HepG2 (cell line): ENCODE measurements around the gene MCEE. TPM values are rescaled to one million over a fixed set of nuclear protein-coding genes. Genes with fewer than 3 reads are reported as not detected.

Experiments
- ATAC-seq: fragments of 200-7000 bp; cut with Tn5 transposase; 3 replicates; pipeline ENCODE4 v1.9.1; 2020; ENCODE audit warnings: mild to moderate bottlenecking, moderate library complexity
- BruUV-seq: library from RNA; stranded (reverse); fragments of 400-500 nt; replicated peaks from 2 replicates; lab custom pipeline; 2021; lab: Mats Ljungman, UMichigan
- CTCF ChIA-PET: fragments of 300-600 bp; formaldehyde crosslinking; extraction: SDS; loops from one replicate; lab custom pipeline; 2021; ENCODE audit warnings: low total read pairs, inconsistent platforms, low intra/inter-chr PET ratio; lab: Yijun Ruan, JAX
- POLR2A ChIA-PET: fragments of 350-600 bp; sonication (Branson Sonifier 250); formaldehyde crosslinking; loops from one replicate; lab custom pipeline; 2020; ENCODE audit warnings: antibody characterized with exemption, inconsistent platforms; lab: Yijun Ruan, JAX
- DNase-seq: peaks from one replicate; pipeline ENCODE4 v3.0.0-alpha.2; 2015; ENCODE audit warnings: low spot score
- FAIRE-seq: peaks from 3 replicates; lab custom pipeline; 2011; peaks lifted over from hg19 to GRCh38; lab: Jason Lieb, UNC
- H2AFZ ChIP-seq: one replicate; pipeline ENCODE4 v1.6.1; 2011; ENCODE audit warnings: low read length, inconsistent platforms
- H3K27ac ChIP-seq: fragments of 300-600 bp; 3 replicates; pipeline ENCODE4 v1.8.0; 2011; ENCODE audit warnings: mixed run types, mild to moderate bottlenecking, mixed read lengths, low read length, inconsistent platforms; ENCODE audit not compliant: insufficient read depth; ENCODE audit errors: extremely low read length
- H3K27me3 ChIP-seq, 2 experiments: fragments of 200-600 bp in 1 of 2; 2 replicates in 1 of 2; 3 replicates in 1 of 2; pipeline versions ENCODE4 v1.6.0 to v1.8.0; 2011; ENCODE audit warnings: low read length in 2 of 2, mild to moderate bottlenecking in 2 of 2, moderate library complexity in 2 of 2, inconsistent platforms in 1 of 2; ENCODE audit not compliant: insufficient read depth in 2 of 2, control insufficient read depth in 1 of 2
- H3K36me3 ChIP-seq, 2 experiments: fragments of 200-600 bp in 1 of 2; replicated peaks in 1 of 2; 2 replicates in 1 of 2; 3 replicates in 1 of 2; pipeline versions ENCODE4 v1.5.1 to v1.8.0; 2011; ENCODE audit warnings: low read length in 2 of 2, inconsistent platforms in 1 of 2; ENCODE audit not compliant: insufficient read depth in 2 of 2, control insufficient read depth in 1 of 2
- H3K4me1 ChIP-seq: 2 replicates; pipeline ENCODE4 v1.5.1; 2012; ENCODE audit warnings: low read length, inconsistent platforms; ENCODE audit not compliant: insufficient read depth
- H3K4me2 ChIP-seq: 2 replicates; pipeline ENCODE4 v1.6.0; 2011; ENCODE audit warnings: low read depth, low read length, inconsistent platforms
- H3K4me3 ChIP-seq, 3 experiments: fragments of 200-600 bp in 1 of 3; sonication (generic), shearing (Covaris generic) in 1 of 3; replicated peaks in 1 of 3; 2 replicates each; pipeline ENCODE4 v1.5.1; 2011 to 2016; ENCODE audit warnings: low read length in 3 of 3, inconsistent platforms in 2 of 3, low read depth in 2 of 3, mild to moderate bottlenecking in 2 of 3, control low read depth in 1 of 3, mixed read lengths in 1 of 3; ENCODE audit not compliant: insufficient read depth in 1 of 3
- H3K79me2 ChIP-seq: one replicate; pipeline ENCODE4 v1.6.1; 2011; ENCODE audit warnings: low read length, inconsistent platforms; ENCODE audit not compliant: insufficient read depth
- H3K9ac ChIP-seq: 2 replicates; pipeline ENCODE4 v1.6.0; 2011; ENCODE audit warnings: mild to moderate bottlenecking, low read depth, low read length, inconsistent platforms; ENCODE audit not compliant: insufficient read depth
- H3K9me3 ChIP-seq: 2 replicates; pipeline ENCODE4 v1.5.1; 2012; ENCODE audit warnings: mild to moderate bottlenecking, low read length
- H4K20me1 ChIP-seq: 2 replicates; pipeline ENCODE4 v1.6.0; 2011; ENCODE audit warnings: inconsistent platforms, mild to moderate bottlenecking, low read length, moderate library complexity; ENCODE audit not compliant: insufficient read depth
- ARNT ChIP-seq: fragments of 450-650 bp; IDR thresholded peaks from 2 replicates; pipeline ENCODE4 v1.6.1; 2017
- ASH2L ChIP-seq: fragments of 300-600, 200-600 bp; sonication (generic); IDR thresholded peaks from 2 replicates; pipeline ENCODE4 v1.7.0; 2017; ENCODE audit warnings: low read depth, mild to moderate bottlenecking, moderate library complexity, mixed read lengths, low read length; ENCODE audit not compliant: insufficient read length
- ESRRA ChIP-seq: sonication (generic); formaldehyde crosslinking; IDR thresholded peaks from 2 replicates; pipeline ENCODE4 v1.5.1; 2020; ENCODE audit warnings: mild to moderate bottlenecking, low read depth, missing genetic modification reagents
- GFI1 ChIP-seq: sonication (generic); formaldehyde crosslinking; IDR thresholded peaks from 2 replicates; pipeline ENCODE4 v1.5.0; 2020; ENCODE audit warnings: missing genetic modification reagents, mild to moderate bottlenecking, borderline replicate concordance
- HNF4G ChIP-seq, 2 experiments: sonication (generic) in 1 of 2; formaldehyde crosslinking in 1 of 2; IDR thresholded peaks; 2 replicates each; pipeline versions ENCODE4 v1.4.0 to v1.6.1; 2011 to 2020; ENCODE audit warnings: borderline replicate concordance in 2 of 2, low read depth in 2 of 2, mild to moderate bottlenecking in 2 of 2, low read length in 1 of 2, missing genetic modification reagents in 1 of 2, moderate library complexity in 1 of 2
- HOXA7 ChIP-seq: sonication (generic); formaldehyde crosslinking; IDR thresholded peaks from 2 replicates; pipeline ENCODE4 v1.8.1; 2022; ENCODE audit warnings: mild to moderate bottlenecking, missing genetic modification reagents, moderate library complexity
- ISL2 ChIP-seq: sonication (generic); formaldehyde crosslinking; IDR thresholded peaks from 2 replicates; pipeline ENCODE4 v1.5.0; 2020; ENCODE audit warnings: missing genetic modification reagents
- LCORL ChIP-seq, 2 experiments: fragments of 450-650 bp in 1 of 2; sonication (generic) in 1 of 2; formaldehyde crosslinking in 1 of 2; IDR thresholded peaks; 2 replicates each; pipeline versions ENCODE4 v1.5.0 to v1.6.1; 2017 to 2020; ENCODE audit warnings: antibody characterized with exemption in 1 of 2, missing genetic modification reagents in 1 of 2
- MAX ChIP-seq: IDR thresholded peaks from 2 replicates; pipeline ENCODE4 v1.6.1; 2012; ENCODE audit warnings: inconsistent platforms
- NCOR1 ChIP-seq: fragments of 200-600 bp; sonication (generic); IDR thresholded peaks from 2 replicates; pipeline ENCODE4 v1.7.0; 2017; ENCODE audit warnings: antibody characterized with exemption, low read length, borderline replicate concordance
- NR3C1 ChIP-seq: sonication (generic); formaldehyde crosslinking; IDR thresholded peaks from 2 replicates; pipeline ENCODE4 v1.4.0; 2020; ENCODE audit warnings: missing genetic modification reagents
- REL ChIP-seq: sonication (generic); formaldehyde crosslinking; conservative IDR thresholded peaks from 2 replicates; pipeline ENCODE4 v1.8.0; 2022; ENCODE audit warnings: mild to moderate bottlenecking, missing genetic modification reagents, moderate library complexity
- ZNF281 ChIP-seq: sonication (generic); formaldehyde crosslinking; IDR thresholded peaks from 2 replicates; pipeline ENCODE4 v1.4.0; 2020; ENCODE audit warnings: missing genetic modification reagents, borderline replicate concordance
- ZNF296 ChIP-seq: sonication (generic); formaldehyde crosslinking; conservative IDR thresholded peaks from 2 replicates; pipeline ENCODE4 v1.5.0; 2020; ENCODE audit warnings: mild to moderate bottlenecking, missing genetic modification reagents
- ZNF7 ChIP-seq: IDR thresholded peaks from 2 replicates; pipeline ENCODE4 v1.6.1; 2016; ENCODE audit warnings: missing biosample characterization, missing genetic modification reagents
- ZNF784 ChIP-seq: sonication (generic); formaldehyde crosslinking; IDR thresholded peaks from 2 replicates; pipeline ENCODE4 v1.5.1; 2020; ENCODE audit warnings: missing genetic modification reagents, mild to moderate bottlenecking, borderline replicate concordance
- ZNF850 ChIP-seq: sonication (generic); formaldehyde crosslinking; conservative IDR thresholded peaks from 2 replicates; pipeline ENCODE4 v1.9.0; 2021; ENCODE audit warnings: mild to moderate bottlenecking, missing genetic modification reagents
- WGBS: methylation state at CpG from one replicate; pipeline ENCODE4 v1.1.6; 2017; ENCODE audit warnings: low lambda C conversion rate; 5-methylcytosine and 5-hydroxymethylcytosine counted together
- in situ Hi-C: cut with HindIII; loops from 2 replicates; pipeline ENCODE4 v1.10.0; 2017; ENCODE audit warnings: low pct_unique_long_range_greater_than_20kb; ENCODE audit not compliant: extremely low pct_ligation_motif_present
- intact Hi-C: fragments of 100-400 bp; cut with micrococcal nuclease; formaldehyde crosslinking; loops from one replicate; pipeline ENCODE4 v1.10.0; 2022; ENCODE audit not compliant: unreplicated experiment
- polyA plus RNA-seq, 8 experiments: library from polyadenylated mRNA; depleted of rRNA in 3 of 8; stranded (reverse) in 7 of 8; unstranded in 1 of 8; fragments of >200 nt; fragmentation: Illumina TruSeq in 4 of 8; extraction: Trizol in 4 of 8; gene quantifications; 2 replicates each; pipeline versions ENCODE4 v1.2.1 to v1.2.3, GENCODE V29; 2011 to 2016; ENCODE audit warnings: low read depth in 4 of 8, missing spikeins in 1 of 8, mixed read lengths in 1 of 8; ENCODE audit not compliant: insufficient read depth in 1 of 8
- total RNA-seq, 5 experiments: library from RNA; depleted of rRNA; stranded (reverse); fragments of >200 nt; fragmentation: Illumina TruSeq; extraction: Trizol; gene quantifications; 2 replicates each; pipeline ENCODE4 v1.2.3, GENCODE V29; 2016; ENCODE audit warnings: low read depth in 1 of 5
- TF ChIP-seq, protein P1 (sequence below): sonication (generic); formaldehyde crosslinking; IDR thresholded peaks from 2 replicates; pipeline ENCODE4 v1.9.0; 2021; ENCODE audit warnings: missing genetic modification reagents, borderline replicate concordance

Gene MCEE
- total and polyA plus RNA-seq, 2 of the 13 experiments (the other 11 are each of a cell fraction or from before 2014, with no cell fraction given), result 32.0 to 66.9 TPM

DNA sequence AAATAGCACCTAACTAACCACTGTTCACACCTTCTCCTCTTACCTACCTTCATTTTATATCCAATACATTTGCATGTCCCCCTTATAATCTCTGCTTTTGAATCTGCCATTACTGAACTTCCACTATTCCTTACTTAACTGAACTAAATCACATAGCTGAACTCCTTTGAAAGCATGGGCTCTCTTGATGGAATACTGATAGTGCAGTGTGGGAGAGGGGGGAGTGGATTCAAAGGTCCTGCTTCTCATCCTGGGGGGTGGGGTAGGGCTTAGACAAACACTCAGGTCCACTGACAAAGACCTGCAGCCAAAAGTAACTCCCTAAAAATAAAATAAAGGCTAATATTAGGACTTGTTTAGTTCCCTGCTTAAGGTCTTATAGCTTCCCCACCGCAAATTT, 8.6 kb downstream of the MCEE start:
- H3K9ac ChIP-seq, result no peak overlapping the region
- no peak overlapping the region for H2AFZ ChIP-seq
- no peak overlapping the region for H3K4me3 ChIP-seq
- H3K4me1 ChIP-seq, result peaks cover 41% of the 10 kb centered on the region
- peak overlapping the region; percentile 43 for H3K27ac ChIP-seq
- peaks cover 27 to 61% of the 10 kb centered on the region in 2 experiments for H3K36me3 ChIP-seq
- FAIRE-seq (peak; percentile 56), DNase-seq (peak; percentile 78), ATAC-seq (peak; percentile 68)
- H3K9me3 ChIP-seq, result peaks cover 7% of the 10 kb centered on the region
- WGBS, result 86% methylated on average over 1 of the region's 1 CpG
- ChIA-PET POLR2A (interaction anchor here (1.2 to 1.4 kb wide), 3 partner anchors 8 to 11 kb away, joined by 3 to 6 read pairs (median 3); partner anchors contain the start of gene MCEE), CTCF (no interaction called here)
- BruUV-seq, result no TSS peak
- H3K79me2 ChIP-seq, result peaks cover 22% of the 10 kb centered on the region
- intact Hi-C loops, result loop anchor here (1.0 kb wide), 1 partner anchor 9 kb away; the partner anchor contains the start of genes MCEE and MPHOSPH10
- in situ Hi-C loops, result no loop called here
- no peaks in the 10 kb centered on the region for H3K27me3 ChIP-seq
- H4K20me1 ChIP-seq, result peaks cover 8% of the 10 kb centered on the region; the same call in 1 of the 2 replicates
- H3K4me2 ChIP-seq, result peak overlapping the region; percentile 30
- TF ChIP-seq ZNF296 (CRISPR knock-in tag), result no peak
- no peak for TF ChIP-seq ARNT
- no peak for TF ChIP-seq NR3C1 (CRISPR knock-in tag)
- 0 out of 2 replicates have a peak, but pooled peaks have one; percentile 33 for TF ChIP-seq NCOR1
- TF ChIP-seq GFI1, result peak; percentile 89
- TF ChIP-seq ZNF281 (CRISPR knock-in tag), result peak; percentile 74
- TF ChIP-seq ESRRA (CRISPR knock-in tag), result no peak
- no peak for TF ChIP-seq ZNF784 (CRISPR knock-in tag)
- peak; percentile 88 for TF ChIP-seq HNF4G (IDR thresholded peaks at IDR 0.05; ENCODE audit: borderline replicate concordance, low read depth, low read length)
- TF ChIP-seq HNF4G (CRISPR knock-in tag; IDR thresholded peaks at IDR 0.05; ENCODE audit: borderline replicate concordance, low read depth), result no peak
- no peak for TF ChIP-seq ZNF850 (CRISPR knock-in tag)
- TF ChIP-seq ASH2L, result peak; percentile 45
- 0 out of 2 replicates have a peak, but pooled peaks have one; percentile 27 for TF ChIP-seq REL (CRISPR knock-in tag)
- TF ChIP-seq MAX, result no peak
- TF ChIP-seq LCORL (IDR thresholded peaks at IDR 0.05), result no peak
- TF ChIP-seq LCORL (CRISPR knock-in tag; IDR thresholded peaks at IDR 0.05), result 0 out of 2 replicates have a peak, but pooled peaks have one; percentile 32
- TF ChIP-seq, protein P1, sequence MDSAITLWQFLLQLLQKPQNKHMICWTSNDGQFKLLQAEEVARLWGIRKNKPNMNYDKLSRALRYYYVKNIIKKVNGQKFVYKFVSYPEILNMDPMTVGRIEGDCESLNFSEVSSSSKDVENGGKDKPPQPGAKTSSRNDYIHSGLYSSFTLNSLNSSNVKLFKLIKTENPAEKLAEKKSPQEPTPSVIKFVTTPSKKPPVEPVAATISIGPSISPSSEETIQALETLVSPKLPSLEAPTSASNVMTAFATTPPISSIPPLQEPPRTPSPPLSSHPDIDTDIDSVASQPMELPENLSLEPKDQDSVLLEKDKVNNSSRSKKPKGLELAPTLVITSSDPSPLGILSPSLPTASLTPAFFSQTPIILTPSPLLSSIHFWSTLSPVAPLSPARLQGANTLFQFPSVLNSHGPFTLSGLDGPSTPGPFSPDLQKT (CRISPR knock-in tag), result no peak
- TF ChIP-seq ISL2 (CRISPR knock-in tag), result 0 out of 2 replicates have a peak, but pooled peaks have one; percentile 19
- TF ChIP-seq ZNF7 (CRISPR knock-in tag), result no peak
- TF ChIP-seq HOXA7 (CRISPR knock-in tag), result no peak
